SW 1271 (cell line): ENCODE results near the gene CIAO2B.

ENCODE experiments used
- DNase-seq, 2 experiments: peaks; one replicate each; lab custom pipeline; 2025; lab: John Stamatoyannopoulos, UW

Gene CIAO2B

DNA sequence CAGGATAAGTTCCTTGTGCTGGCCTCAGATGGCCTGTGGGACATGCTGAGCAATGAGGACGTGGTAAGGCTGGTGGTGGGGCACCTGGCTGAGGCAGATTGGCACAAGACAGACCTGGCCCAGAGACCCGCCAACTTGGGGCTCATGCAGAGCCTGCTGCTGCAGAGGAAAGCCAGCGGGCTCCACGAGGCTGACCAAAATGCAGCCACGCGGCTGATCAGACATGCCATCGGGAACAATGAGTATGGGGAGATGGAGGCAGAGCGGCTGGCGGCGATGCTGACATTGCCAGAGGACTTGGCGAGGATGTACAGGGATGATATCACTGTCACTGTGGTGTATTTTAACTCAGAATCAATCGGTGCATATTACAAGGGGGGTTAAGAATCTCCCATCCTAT, 48.7 kb downstream of the CIAO2B start:
- no peak for DNase-seq

DNA sequence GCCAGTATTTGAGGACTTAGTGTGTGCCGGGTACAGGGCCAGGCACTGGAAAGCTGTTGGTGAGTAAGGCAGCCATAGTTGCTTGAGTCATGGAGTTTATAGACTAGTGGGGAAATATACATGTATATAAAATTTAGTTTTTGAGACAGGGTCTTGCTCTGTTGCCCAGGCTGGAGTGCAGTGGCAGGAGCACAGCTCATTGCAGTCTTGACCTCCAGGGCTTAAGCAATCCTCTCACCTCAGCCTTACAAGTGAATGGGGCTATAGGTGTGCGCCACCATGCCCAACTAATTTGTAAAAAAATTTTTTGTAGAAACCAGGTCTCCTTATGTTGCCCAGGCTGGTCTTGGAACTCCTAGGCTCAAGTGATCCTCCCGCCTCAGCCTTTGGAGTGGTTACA, 51.5 kb downstream of the CIAO2B start:
- DNase-seq, result no peak
